Measurements from ENCODE around the gene PGPEP1. TPM values are rescaled to one million over a fixed set of nuclear protein-coding genes. Genes with fewer than 3 reads are reported as not detected.
A peak's percentile ranks its signal among the peaks of the same experiment; 100 is the strongest.

Gene PGPEP1
- total and polyA plus RNA-seq, 2 donors = 13.3 to 14.8 TPM

DNA sequence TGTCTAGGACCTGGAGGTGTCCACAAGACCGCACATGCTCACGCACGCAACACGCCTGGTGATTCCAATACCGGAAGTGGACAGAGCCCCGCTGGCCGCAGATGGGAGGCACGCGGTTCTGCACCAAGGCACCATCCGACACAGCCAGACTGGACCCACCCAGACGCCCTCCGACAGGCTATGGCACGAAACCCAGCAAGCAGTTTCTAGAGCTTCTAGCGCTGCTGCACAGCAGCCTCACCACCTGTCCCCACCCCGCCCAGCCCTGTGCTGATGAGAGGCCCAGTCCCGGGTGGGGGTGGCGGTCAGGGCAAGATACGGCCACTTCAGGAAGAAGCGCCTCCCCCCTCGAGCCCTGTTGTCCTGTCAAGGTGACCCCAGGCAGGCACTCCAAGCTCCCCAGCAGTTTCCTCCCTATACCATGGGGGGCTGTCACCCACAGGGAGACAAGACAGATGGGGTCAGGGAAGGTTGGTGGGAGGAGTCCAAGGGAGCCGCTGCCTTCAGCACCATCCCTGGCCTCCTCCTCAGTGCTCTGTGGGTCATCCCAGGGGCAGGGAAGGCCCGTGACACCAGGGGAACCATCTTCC is 28.8 kb upstream of the PGPEP1 start:
- H3K27ac ChIP-seq (ENCODE audit: low read depth in 1 of 2, low read length in 1 of 2) = no peak overlapping the region
- no peaks in the 10 kb centered on the region for H3K27me3 ChIP-seq (ENCODE audit: control insufficient read depth in 2 of 2, insufficient read depth in 1 of 2, low read length in 1 of 2)
- H3K4me3 ChIP-seq (ENCODE audit: low read length in 2 of 2) = no peak overlapping the region
- DNase-seq (ENCODE audit: low read depth in 6 of 9, low spot score in 9 of 9) = no peak
- WGBS = 97% methylated on average over 22 of the region's 22 CpGs
- H3K4me1 ChIP-seq (ENCODE audit: control insufficient read depth in 2 of 2, insufficient read depth in 2 of 2, low read length in 2 of 2) = peaks cover 0 to 26% of the 10 kb centered on the region in 2 donors
- peaks cover 82 to 85% of the 10 kb centered on the region in 2 donors for H3K36me3 ChIP-seq (ENCODE audit: control insufficient read depth in 2 of 2, insufficient read depth in 2 of 2, low read length in 1 of 2)
- peaks cover 2 to 3% of the 10 kb centered on the region in 2 donors for H3K9me3 ChIP-seq (ENCODE audit: control insufficient read depth in 2 of 2, insufficient read depth in 1 of 2, low read length in 1 of 2)

DNA sequence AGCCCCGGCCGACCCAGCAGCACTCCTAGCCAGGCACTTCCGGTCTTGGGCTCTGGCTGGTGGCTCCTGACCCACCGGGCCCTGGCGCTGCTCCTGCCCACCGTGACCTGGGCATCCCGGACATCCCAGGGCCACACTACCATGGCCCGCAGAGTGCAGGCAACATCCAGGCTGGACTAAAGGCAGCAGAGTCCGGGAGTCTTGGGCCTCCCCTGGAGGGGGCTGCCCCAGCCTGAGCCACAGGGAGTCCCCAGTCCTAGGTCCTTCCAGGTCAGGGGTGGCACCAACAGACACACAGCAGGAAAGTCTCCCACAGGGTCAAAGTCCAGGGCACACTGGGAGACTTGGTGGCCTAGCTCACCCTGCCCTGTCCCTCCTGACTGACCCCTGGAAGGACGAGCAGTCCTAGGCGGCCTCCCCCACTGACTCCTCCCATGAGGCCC is 28.3 kb upstream of the PGPEP1 start:
- DNase-seq (ENCODE audit: low read depth in 6 of 9, low spot score in 9 of 9) = no peak
- Histone ChIP-seq H3K27ac (ENCODE audit: low read depth in 1 of 2, low read length in 1 of 2) (no peak overlapping the region), H3K36me3 (ENCODE audit: control insufficient read depth in 2 of 2, insufficient read depth in 2 of 2, low read length in 1 of 2) (peaks cover 78 to 80% of the 10 kb centered on the region in 2 donors), H3K4me1 (ENCODE audit: control insufficient read depth in 2 of 2, insufficient read depth in 2 of 2, low read length in 2 of 2) (peaks cover 0 to 24% of the 10 kb centered on the region in 2 donors), H3K4me3 (ENCODE audit: low read length in 2 of 2) (no peak overlapping the region), H3K27me3 (ENCODE audit: control insufficient read depth in 2 of 2, insufficient read depth in 1 of 2, low read length in 1 of 2) (no peaks in the 10 kb centered on the region), H3K9me3 (ENCODE audit: control insufficient read depth in 2 of 2, insufficient read depth in 1 of 2, low read length in 1 of 2) (peaks cover 2 to 3% of the 10 kb centered on the region in 2 donors)
- WGBS = 97% methylated on average over 11 of the region's 11 CpGs

DNA sequence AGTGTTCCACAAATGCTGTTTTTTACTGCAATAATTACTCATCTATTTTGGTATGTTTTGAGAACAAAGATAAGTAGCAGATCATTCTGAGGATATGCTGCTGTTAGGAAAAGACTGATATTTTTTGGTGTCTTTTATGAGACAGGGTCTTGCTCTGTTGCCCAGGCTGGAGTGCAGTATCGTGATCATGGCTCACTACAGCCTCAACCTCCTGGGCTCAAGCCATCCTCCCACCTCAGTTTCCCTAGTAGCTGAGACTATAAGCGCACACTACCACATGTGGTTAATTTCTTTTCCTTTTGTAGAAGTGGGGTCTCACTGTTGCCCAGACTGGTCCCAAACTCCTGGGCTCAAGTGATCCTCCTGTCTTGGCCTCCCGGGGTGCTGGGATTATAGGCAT is 27.0 kb upstream of the PGPEP1 start:
- no peaks in the 10 kb centered on the region for H3K27me3 ChIP-seq (ENCODE audit: control insufficient read depth in 2 of 2, insufficient read depth in 1 of 2, low read length in 1 of 2)
- H3K36me3 ChIP-seq (ENCODE audit: control insufficient read depth in 2 of 2, insufficient read depth in 2 of 2, low read length in 1 of 2) = peaks cover 67% of the 10 kb centered on the region in 2 donors
- no peak overlapping the region for H3K4me3 ChIP-seq (ENCODE audit: low read length in 2 of 2)
- DNase-seq (ENCODE audit: low read depth in 6 of 9, low spot score in 9 of 9) = no peak
- H3K27ac ChIP-seq (ENCODE audit: low read depth in 1 of 2, low read length in 1 of 2) = no peak overlapping the region
- H3K9me3 ChIP-seq (ENCODE audit: control insufficient read depth in 2 of 2, insufficient read depth in 1 of 2, low read length in 1 of 2) = peaks cover 0 to 2% of the 10 kb centered on the region in 2 donors
- WGBS = 98% methylated on average over 3 of the region's 3 CpGs
- peaks cover 9 to 29% of the 10 kb centered on the region in 2 donors for H3K4me1 ChIP-seq (ENCODE audit: control insufficient read depth in 2 of 2, insufficient read depth in 2 of 2, low read length in 2 of 2)

DNA sequence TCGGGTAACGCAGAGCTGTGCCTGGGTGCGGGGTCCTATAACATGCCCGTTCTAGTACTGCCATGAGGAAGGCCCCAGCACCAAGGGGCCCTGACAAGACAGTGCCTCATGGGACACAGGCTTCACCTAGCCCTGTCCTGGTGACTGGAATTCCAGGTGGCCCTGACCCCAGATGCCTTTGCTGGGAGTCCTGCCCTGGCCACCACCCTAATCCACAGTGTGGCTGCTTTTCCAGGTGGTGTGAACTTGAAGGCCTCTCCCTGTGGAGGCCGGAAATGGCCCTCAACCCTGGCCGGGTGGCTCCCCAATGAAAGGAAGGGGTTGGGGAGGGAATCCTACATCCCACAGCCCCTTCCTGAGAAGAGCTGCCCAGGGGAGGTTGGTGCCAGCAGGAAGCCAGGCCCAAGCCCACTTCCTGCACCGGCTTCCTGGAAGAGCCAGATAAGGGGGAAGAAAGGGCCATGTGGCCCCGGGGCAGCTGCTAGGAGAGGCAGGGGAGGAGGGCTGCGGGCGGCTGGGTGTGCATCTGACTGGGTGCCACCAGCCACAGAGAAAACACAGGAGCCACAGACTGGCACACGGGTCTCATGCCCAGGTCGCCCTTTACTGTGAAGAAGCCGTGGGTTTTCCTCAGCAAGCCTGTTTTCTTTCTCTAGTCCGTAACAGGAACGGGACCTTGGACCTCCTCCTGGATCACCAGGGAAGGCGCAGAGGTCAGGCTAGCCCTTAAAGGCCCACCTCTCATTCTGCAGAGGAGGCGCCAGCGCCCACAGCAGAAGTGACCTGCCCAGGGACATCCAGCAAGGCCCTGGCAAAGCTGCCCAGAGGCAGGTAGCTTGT is 22.2 kb upstream of the PGPEP1 start:
- WGBS = 22% methylated on average over 18 of the region's 18 CpGs
- DNase-seq (ENCODE audit: low read depth in 6 of 9, low spot score in 9 of 9) = peak in 4 of 9 donors; percentile 28 to 70 (median 45)
- peak overlapping the region in 1 of 2 donors; percentile 9 for H3K4me3 ChIP-seq (ENCODE audit: low read length in 2 of 2)
- peaks cover 23 to 37% of the 10 kb centered on the region in 2 donors for H3K36me3 ChIP-seq (ENCODE audit: control insufficient read depth in 2 of 2, insufficient read depth in 2 of 2, low read length in 1 of 2)
- H3K27me3 ChIP-seq (ENCODE audit: control insufficient read depth in 2 of 2, insufficient read depth in 1 of 2, low read length in 1 of 2) = no peaks in the 10 kb centered on the region
- peaks cover 26 to 61% of the 10 kb centered on the region in 2 donors for H3K4me1 ChIP-seq (ENCODE audit: control insufficient read depth in 2 of 2, insufficient read depth in 2 of 2, low read length in 2 of 2)
- H3K27ac ChIP-seq (ENCODE audit: low read depth in 1 of 2, low read length in 1 of 2) = peak overlapping the region; percentile 79 to 82
- no peaks in the 10 kb centered on the region for H3K9me3 ChIP-seq (ENCODE audit: control insufficient read depth in 2 of 2, insufficient read depth in 1 of 2, low read length in 1 of 2)

DNA sequence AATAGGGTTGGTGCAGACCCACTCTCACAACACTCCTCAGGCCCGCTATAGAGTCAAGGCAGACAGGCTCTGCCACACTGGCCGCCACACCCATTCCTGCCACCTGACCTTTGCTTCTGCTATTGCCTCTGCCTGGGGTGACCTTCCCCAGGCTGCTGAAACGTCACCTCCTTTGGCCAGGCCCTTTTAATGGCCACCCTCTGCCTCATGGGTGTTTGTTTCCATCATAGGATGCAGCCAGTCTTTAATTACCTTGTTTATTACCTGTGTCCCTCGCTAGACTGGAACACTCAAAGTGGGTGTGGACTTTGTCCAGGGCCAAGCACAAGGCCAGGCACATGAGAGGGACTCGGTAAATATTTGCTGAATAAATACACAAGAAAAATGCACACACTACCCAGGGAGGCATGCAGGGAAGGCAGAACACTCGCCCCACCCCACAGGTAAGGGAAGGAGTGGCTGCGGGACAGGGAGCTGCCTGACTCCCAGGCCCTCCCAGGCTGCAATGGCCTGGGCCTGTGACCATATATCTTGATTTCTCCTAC is 20.7 kb upstream of the PGPEP1 start:
- no peak overlapping the region for H3K27ac ChIP-seq (ENCODE audit: low read depth in 1 of 2, low read length in 1 of 2)
- peaks cover 12 to 22% of the 10 kb centered on the region in 2 donors for H3K36me3 ChIP-seq (ENCODE audit: control insufficient read depth in 2 of 2, insufficient read depth in 2 of 2, low read length in 1 of 2)
- WGBS = 97% methylated on average over 7 of the region's 7 CpGs
- H3K4me3 ChIP-seq (ENCODE audit: low read length in 2 of 2) = no peak overlapping the region
- no peak for DNase-seq (ENCODE audit: low read depth in 6 of 9, low spot score in 9 of 9)
- H3K27me3 ChIP-seq (ENCODE audit: control insufficient read depth in 2 of 2, insufficient read depth in 1 of 2, low read length in 1 of 2) = no peaks in the 10 kb centered on the region
- peaks cover 32 to 74% of the 10 kb centered on the region in 2 donors for H3K4me1 ChIP-seq (ENCODE audit: control insufficient read depth in 2 of 2, insufficient read depth in 2 of 2, low read length in 2 of 2)
- no peaks in the 10 kb centered on the region for H3K9me3 ChIP-seq (ENCODE audit: control insufficient read depth in 2 of 2, insufficient read depth in 1 of 2, low read length in 1 of 2)

DNA sequence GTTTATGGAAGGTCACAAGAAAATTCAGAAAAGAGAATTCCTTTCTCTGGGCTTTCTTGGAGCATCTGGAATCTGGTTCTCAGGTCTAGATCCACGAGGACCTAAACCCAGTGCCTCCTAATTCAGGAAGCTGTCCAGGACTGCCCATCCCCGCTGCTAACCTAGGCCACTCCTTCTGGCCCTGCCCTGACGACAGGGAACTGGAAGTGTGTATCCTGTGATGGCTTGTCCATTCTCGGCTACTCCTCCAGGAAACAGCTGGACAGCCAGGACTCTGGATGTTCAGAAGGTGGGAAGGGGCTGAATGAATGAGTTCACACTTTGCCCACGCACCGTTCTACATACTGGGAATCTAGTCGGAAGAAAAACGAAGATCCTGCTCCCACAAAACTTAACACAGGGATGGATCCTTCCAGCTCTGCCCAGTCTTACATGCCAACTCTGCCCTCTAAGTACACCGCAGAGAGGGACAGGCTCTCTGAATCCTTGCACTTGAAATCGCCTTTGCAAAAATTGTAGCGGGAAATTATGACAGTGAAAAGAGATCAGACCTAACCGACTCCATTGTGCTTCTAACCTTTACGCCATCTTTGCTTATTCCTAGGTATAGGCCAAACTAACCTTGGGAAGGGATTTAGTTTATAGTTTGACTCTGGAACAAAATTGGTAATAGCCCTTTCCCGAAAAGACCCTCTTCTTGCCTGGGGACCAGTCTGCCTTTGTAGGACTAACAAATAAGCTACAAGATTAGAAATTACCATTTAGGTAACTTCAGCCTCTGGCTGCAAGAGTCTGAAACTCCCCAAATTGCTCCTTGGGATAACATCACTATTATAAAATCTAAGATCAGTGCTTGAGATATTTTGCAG is 19.3 kb upstream of the PGPEP1 start:
- H3K9me3 ChIP-seq (ENCODE audit: control insufficient read depth in 2 of 2, insufficient read depth in 1 of 2, low read length in 1 of 2) = peaks cover 0 to 1% of the 10 kb centered on the region in 2 donors
- H3K27me3 ChIP-seq (ENCODE audit: control insufficient read depth in 2 of 2, insufficient read depth in 1 of 2, low read length in 1 of 2) = no peaks in the 10 kb centered on the region
- peaks cover 4 to 15% of the 10 kb centered on the region in 2 donors for H3K36me3 ChIP-seq (ENCODE audit: control insufficient read depth in 2 of 2, insufficient read depth in 2 of 2, low read length in 1 of 2)
- peaks cover 32 to 72% of the 10 kb centered on the region in 2 donors for H3K4me1 ChIP-seq (ENCODE audit: control insufficient read depth in 2 of 2, insufficient read depth in 2 of 2, low read length in 2 of 2)
- WGBS = 90% methylated on average over 14 of the region's 14 CpGs
- H3K27ac ChIP-seq (ENCODE audit: low read depth in 1 of 2, low read length in 1 of 2) = peak overlapping the region; percentile 64 to 92
- peak overlapping the region in 1 of 2 donors; percentile 97 for H3K4me3 ChIP-seq (ENCODE audit: low read length in 2 of 2)
- no peak for DNase-seq (ENCODE audit: low read depth in 6 of 9, low spot score in 9 of 9)

DNA sequence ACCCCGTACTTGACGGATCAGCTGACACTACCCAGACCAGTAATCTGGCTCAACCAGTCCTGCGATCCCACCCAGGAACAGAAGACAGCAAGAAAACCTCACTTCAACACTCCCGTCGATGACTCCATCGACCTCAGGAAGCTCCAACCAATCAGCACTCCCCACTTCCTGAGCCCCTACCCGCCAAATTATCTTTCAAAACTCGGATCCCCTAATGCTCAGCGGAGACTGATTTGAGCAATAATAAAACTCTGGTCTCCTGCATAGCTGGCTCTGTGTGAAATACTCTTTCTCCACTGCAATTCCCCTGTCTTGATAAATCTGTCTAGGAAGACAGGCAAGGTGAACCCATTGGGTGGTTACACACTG is 18.7 kb upstream of the PGPEP1 start:
- Histone ChIP-seq H3K27ac (ENCODE audit: low read depth in 1 of 2, low read length in 1 of 2) (peak overlapping the region; percentile 64 to 92), H3K4me3 (ENCODE audit: low read length in 2 of 2) (peak overlapping the region; percentile 94 to 97), H3K27me3 (ENCODE audit: control insufficient read depth in 2 of 2, insufficient read depth in 1 of 2, low read length in 1 of 2) (no peaks in the 10 kb centered on the region), H3K36me3 (ENCODE audit: control insufficient read depth in 2 of 2, insufficient read depth in 2 of 2, low read length in 1 of 2) (peaks cover 3 to 15% of the 10 kb centered on the region in 2 donors), H3K9me3 (ENCODE audit: control insufficient read depth in 2 of 2, insufficient read depth in 1 of 2, low read length in 1 of 2) (peaks cover 0 to 3% of the 10 kb centered on the region in 2 donors), H3K4me1 (ENCODE audit: control insufficient read depth in 2 of 2, insufficient read depth in 2 of 2, low read length in 2 of 2) (peaks cover 32 to 67% of the 10 kb centered on the region in 2 donors)
- peak in 4 of 9 donors; percentile 18 to 66 (median 35) for DNase-seq (ENCODE audit: low read depth in 6 of 9, low spot score in 9 of 9)
- WGBS = 7% methylated on average over 9 of the region's 9 CpGs

DNA sequence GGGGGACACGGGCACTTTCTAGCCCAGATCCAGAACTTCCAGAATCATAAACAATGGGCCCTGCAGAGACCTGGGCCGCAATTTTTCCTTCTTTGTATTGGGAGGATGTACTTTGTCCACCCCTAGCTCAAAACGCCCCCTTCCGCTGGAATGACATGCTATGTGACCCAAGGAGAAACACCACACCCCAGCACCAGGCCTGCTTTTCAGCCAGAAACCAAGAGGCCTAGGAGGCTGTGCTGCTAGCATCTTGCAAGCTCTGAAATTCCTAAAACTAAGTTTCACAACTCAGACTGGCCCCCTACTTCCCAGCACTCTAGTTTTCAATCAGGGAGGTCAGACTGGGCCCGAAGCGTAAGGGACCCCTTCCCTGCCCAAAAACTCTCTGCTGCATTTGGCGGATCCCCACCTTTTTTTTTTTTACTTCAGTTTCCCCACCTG is 18.1 kb upstream of the PGPEP1 start:
- Histone ChIP-seq H3K27me3 (ENCODE audit: control insufficient read depth in 2 of 2, insufficient read depth in 1 of 2, low read length in 1 of 2) (no peaks in the 10 kb centered on the region), H3K27ac (ENCODE audit: low read depth in 1 of 2, low read length in 1 of 2) (peak overlapping the region; percentile 92 to 96), H3K36me3 (ENCODE audit: control insufficient read depth in 2 of 2, insufficient read depth in 2 of 2, low read length in 1 of 2) (peaks cover 3 to 15% of the 10 kb centered on the region in 2 donors), H3K4me3 (ENCODE audit: low read length in 2 of 2) (peak overlapping the region; percentile 94 to 97), H3K4me1 (ENCODE audit: control insufficient read depth in 2 of 2, insufficient read depth in 2 of 2, low read length in 2 of 2) (peaks cover 32 to 65% of the 10 kb centered on the region in 2 donors), H3K9me3 (ENCODE audit: control insufficient read depth in 2 of 2, insufficient read depth in 1 of 2, low read length in 1 of 2) (peaks cover 0 to 3% of the 10 kb centered on the region in 2 donors)
- 3% methylated on average over 7 of the region's 7 CpGs for WGBS
- DNase-seq (ENCODE audit: low read depth in 6 of 9, low spot score in 9 of 9) = peak in 4 of 9 donors; percentile 39 to 70 (median 50)

Data from thymus (tissue), 11 donors.